ENCODE data around the gene MARVELD1. TPM values are rescaled to one million over a fixed set of nuclear protein-coding genes. Genes with fewer than 3 reads are reported as not detected.

MARVELD1 gene
- total and polyA plus RNA-seq, 5 donors: 10.6 to 27.8 (median 20.8) TPM

DNA sequence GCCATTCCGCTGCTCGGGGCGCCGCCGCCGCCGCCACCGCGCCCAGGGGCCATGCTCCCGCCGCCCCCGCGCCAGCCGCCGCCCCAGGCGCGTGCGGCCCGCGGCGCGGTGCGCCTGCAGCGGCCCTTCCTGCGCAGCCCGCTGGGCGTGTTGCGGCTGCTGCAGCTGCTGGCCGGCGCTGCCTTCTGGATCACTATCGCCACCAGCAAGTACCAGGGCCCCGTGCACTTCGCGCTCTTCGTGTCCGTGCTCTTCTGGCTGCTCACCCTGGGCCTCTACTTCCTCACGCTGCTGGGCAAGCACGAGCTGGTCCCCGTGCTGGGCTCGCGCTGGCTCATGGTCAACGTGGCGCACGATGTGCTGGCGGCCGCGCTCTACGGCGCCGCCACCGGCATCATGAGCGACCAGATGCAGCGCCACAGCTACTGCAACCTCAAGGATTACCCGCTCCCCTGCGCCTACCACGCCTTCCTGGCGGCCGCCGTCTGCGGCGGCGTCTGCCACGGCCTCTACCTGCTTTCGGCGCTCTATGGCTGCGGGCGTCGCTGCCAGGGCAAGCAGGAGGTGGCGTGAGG lies 383 bp downstream of the MARVELD1 start:
- intact Hi-C loops (cut with DNase I): no loop called here
- DNase-seq: peak; percentile 73 to 92 (median 90)
- H3K27me3 ChIP-seq (ENCODE audit: control insufficient read depth, insufficient read depth): no peaks in the 10 kb centered on the region
- no peaks in the 10 kb centered on the region for H3K9me3 ChIP-seq (ENCODE audit: control insufficient read depth, low read length)
- peak; percentile 67 to 68 for ATAC-seq
- under 1% methylated on average over 69 of the region's 69 CpGs for WGBS
- H3K4me3 ChIP-seq (ENCODE audit: low read length): peak overlapping the region; percentile 51
- peak overlapping the region; percentile 78 for H3K27ac ChIP-seq (ENCODE audit: low read length)
- peaks cover 11% of the 10 kb centered on the region for H3K4me1 ChIP-seq (ENCODE audit: control insufficient read depth, insufficient read depth, low read length)

DNA sequence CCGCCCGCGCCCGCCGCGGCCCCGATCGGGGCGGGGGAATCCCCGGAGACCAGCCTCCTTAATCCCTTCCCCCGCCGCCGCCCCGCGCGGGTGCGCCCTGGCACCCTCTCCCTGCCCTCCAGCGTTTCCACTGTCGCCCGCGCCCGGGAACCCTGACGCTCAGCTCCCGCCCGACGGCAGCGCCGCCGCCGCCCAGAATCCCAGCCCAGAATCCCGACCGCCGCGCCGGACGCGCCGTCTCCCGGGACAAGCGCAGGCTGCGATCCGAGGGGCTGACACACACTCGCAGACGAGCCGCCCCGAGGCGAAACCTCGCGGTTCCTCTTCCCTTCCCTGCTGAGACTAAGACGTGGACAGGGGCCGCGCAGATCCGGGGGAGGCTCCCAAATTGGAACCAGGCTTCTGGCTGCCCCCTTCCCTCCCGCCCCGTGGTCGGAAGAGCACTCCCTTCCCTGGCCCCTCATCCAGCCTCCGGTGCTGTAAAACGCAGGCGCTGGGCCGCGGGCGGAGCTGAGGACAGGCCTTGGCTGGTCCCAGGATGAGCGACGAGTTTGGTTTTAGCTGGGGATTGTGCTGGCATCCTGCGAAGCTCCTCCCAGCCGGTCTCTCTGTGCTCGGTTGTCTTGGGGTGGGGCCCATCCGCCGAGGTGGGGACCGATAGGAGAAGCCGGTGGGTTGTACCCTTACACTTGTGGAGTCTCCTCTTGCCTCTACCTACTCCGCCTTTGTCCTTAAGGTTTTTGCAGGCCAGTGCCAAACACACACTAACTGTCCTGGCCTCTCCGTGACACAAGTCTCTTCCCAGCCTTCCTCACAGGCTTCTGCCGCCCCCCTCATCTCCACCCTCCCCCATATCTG lies 1.1 kb downstream of the MARVELD1 start:
- Histone ChIP-seq H3K4me3 (ENCODE audit: low read length) (peak overlapping the region; percentile 51), H3K27ac (ENCODE audit: low read length) (peak overlapping the region; percentile 78), H3K9me3 (ENCODE audit: control insufficient read depth, low read length) (no peaks in the 10 kb centered on the region), H3K27me3 (ENCODE audit: control insufficient read depth, insufficient read depth) (no peaks in the 10 kb centered on the region), H3K4me1 (ENCODE audit: control insufficient read depth, insufficient read depth, low read length) (peaks cover 14% of the 10 kb centered on the region)
- ATAC-seq: peak; percentile 82 to 83
- intact Hi-C loops (cut with DNase I): no loop called here
- WGBS: 2% methylated on average over 74 of the region's 74 CpGs
- DNase-seq: peak; percentile 87 to 94 (median 93)

- intact Hi-C loops (cut with DNase I): no loop called here
- Histone ChIP-seq H3K9me3 (ENCODE audit: control insufficient read depth, low read length) (no peaks in the 10 kb centered on the region), H3K27ac (ENCODE audit: low read length) (peak overlapping the region; percentile 78), H3K4me1 (ENCODE audit: control insufficient read depth, insufficient read depth, low read length) (peaks cover 14% of the 10 kb centered on the region), H3K4me3 (ENCODE audit: low read length) (peak overlapping the region; percentile 51), H3K27me3 (ENCODE audit: control insufficient read depth, insufficient read depth) (no peaks in the 10 kb centered on the region)
- no peak for DNase-seq
- no peak for ATAC-seq
- 45% methylated on average over 8 of the region's 8 CpGs for WGBS
These were observed 1.8 kb downstream of the MARVELD1 start for GRCh38 chr10:97715259-97715874.

DNA sequence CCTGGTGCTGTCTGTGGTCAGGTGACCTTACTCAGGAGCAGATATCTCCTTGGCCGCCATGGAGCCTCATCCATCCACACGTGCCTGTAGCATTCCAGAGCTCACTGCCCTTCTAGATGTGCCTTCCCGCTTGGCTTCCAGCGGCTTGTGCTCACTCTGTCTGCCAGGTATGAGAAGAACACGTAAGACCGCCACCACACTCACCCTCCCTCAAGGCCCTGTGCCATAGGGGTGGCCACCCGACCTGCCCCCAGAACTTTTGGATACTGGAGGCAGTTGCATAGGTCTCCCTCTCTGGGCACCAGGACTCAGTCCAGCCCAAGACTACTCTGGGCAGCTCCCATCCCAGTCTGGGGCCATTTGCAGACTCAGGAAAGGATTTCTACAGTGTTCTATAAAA lies 4.1 kb downstream of the MARVELD1 start:
- Histone ChIP-seq H3K27me3 (ENCODE audit: control insufficient read depth, insufficient read depth) (no peaks in the 10 kb centered on the region), H3K27ac (ENCODE audit: low read length) (no peak overlapping the region), H3K4me1 (ENCODE audit: control insufficient read depth, insufficient read depth, low read length) (peaks cover 14% of the 10 kb centered on the region), H3K4me3 (ENCODE audit: low read length) (no peak overlapping the region), H3K9me3 (ENCODE audit: control insufficient read depth, low read length) (no peaks in the 10 kb centered on the region)
- DNase-seq (no peak), ATAC-seq (no peak)
- intact Hi-C loops (cut with DNase I): no loop called here
- WGBS: 88% methylated on average over 7 of the region's 7 CpGs

DNA sequence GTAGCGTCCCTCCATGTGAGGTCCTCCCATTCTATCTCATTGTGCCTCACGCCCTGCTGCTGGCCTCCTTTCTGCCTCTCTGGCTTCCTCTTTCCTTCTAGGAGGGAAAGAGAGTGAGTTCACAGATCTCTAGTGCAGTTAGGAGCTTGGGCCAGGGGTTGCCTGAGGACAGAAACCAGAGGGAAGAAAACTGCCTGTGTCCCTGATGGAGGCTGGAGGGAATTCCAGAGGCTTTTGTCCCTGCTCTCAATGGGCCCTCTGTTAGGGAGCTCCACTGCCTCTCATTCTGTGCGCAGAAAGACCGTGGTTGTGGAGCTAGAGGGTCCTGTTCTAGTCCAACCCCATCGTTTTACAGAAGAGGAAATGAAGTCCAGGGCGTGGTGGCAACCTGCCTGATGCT lies 4.6 kb downstream of the MARVELD1 start:
- H3K4me3 ChIP-seq (ENCODE audit: low read length): no peak overlapping the region
- ATAC-seq (no peak), DNase-seq (peak in 1 of 3 donors; percentile 65)
- peaks cover 11% of the 10 kb centered on the region for H3K4me1 ChIP-seq (ENCODE audit: control insufficient read depth, insufficient read depth, low read length)
- H3K27ac ChIP-seq (ENCODE audit: low read length): peak overlapping the region; percentile 2
- 47% methylated on average over 6 of the region's 6 CpGs for WGBS
- no peaks in the 10 kb centered on the region for H3K9me3 ChIP-seq (ENCODE audit: control insufficient read depth, low read length)
- intact Hi-C loops (cut with DNase I): no loop called here
- no peaks in the 10 kb centered on the region for H3K27me3 ChIP-seq (ENCODE audit: control insufficient read depth, insufficient read depth)

DNA sequence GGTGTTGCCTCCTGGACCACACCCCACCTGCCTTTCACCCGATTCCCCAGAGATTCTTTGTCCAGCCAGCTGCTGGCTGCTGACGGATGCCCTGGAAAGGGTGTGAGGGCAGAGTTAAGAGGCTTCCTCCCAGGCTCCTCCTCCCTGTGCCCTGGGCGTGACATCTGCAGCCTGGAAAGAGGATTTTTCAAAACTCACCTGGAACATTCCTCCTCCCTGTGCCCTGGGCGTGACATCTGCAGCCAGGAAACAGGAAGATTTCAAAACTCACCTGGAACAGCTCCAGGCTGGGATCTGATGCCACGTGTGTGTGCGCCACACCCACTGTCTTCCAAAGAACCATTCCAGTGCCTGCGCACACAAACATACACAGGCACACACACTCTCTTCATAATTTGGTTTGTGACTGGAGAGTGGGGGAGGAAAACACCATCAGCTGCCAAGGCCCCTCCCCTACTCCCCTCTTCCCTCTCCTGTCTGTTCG lies 5.2 kb downstream of the MARVELD1 start:
- ATAC-seq (peak; percentile 17 to 20), DNase-seq (peak in 2 of 3 donors; percentile 48 to 53)
- 34% methylated on average over 8 of the region's 8 CpGs for WGBS
- H3K27me3 ChIP-seq (ENCODE audit: control insufficient read depth, insufficient read depth): no peaks in the 10 kb centered on the region
- H3K4me3 ChIP-seq (ENCODE audit: low read length): no peak overlapping the region
- intact Hi-C loops (cut with DNase I): no loop called here
- no peaks in the 10 kb centered on the region for H3K9me3 ChIP-seq (ENCODE audit: control insufficient read depth, low read length)
- H3K4me1 ChIP-seq (ENCODE audit: control insufficient read depth, insufficient read depth, low read length): peaks cover 10% of the 10 kb centered on the region
- no peak overlapping the region for H3K27ac ChIP-seq (ENCODE audit: low read length)

GRCh38 chr10:97719602-97720001 lies 6.1 kb downstream of the MARVELD1 start:
- Histone ChIP-seq H3K27me3 (ENCODE audit: control insufficient read depth, insufficient read depth) (no peaks in the 10 kb centered on the region), H3K4me1 (ENCODE audit: control insufficient read depth, insufficient read depth, low read length) (peaks cover 10% of the 10 kb centered on the region), H3K27ac (ENCODE audit: low read length) (no peak overlapping the region), H3K9me3 (ENCODE audit: control insufficient read depth, low read length) (no peaks in the 10 kb centered on the region), H3K4me3 (ENCODE audit: low read length) (no peak overlapping the region)
- no peak for DNase-seq
- WGBS: 88% methylated on average over 2 of the region's 2 CpGs
- ATAC-seq: no peak
- intact Hi-C loops (cut with DNase I): no loop called here

GRCh38 chr10:97721871-97722780 lies 8.6 kb downstream of the MARVELD1 start:
- no peaks in the 10 kb centered on the region for H3K27me3 ChIP-seq (ENCODE audit: control insufficient read depth, insufficient read depth)
- intact Hi-C loops (cut with DNase I): no loop called here
- no peak overlapping the region for H3K27ac ChIP-seq (ENCODE audit: low read length)
- peak in 1 of 2 donors; percentile 12 for ATAC-seq
- H3K9me3 ChIP-seq (ENCODE audit: control insufficient read depth, low read length): no peaks in the 10 kb centered on the region
- no peak for DNase-seq
- H3K4me1 ChIP-seq (ENCODE audit: control insufficient read depth, insufficient read depth, low read length): peaks cover 10% of the 10 kb centered on the region
- WGBS: 82% methylated on average over 12 of the region's 12 CpGs
- H3K4me3 ChIP-seq (ENCODE audit: low read length): no peak overlapping the region

DNA sequence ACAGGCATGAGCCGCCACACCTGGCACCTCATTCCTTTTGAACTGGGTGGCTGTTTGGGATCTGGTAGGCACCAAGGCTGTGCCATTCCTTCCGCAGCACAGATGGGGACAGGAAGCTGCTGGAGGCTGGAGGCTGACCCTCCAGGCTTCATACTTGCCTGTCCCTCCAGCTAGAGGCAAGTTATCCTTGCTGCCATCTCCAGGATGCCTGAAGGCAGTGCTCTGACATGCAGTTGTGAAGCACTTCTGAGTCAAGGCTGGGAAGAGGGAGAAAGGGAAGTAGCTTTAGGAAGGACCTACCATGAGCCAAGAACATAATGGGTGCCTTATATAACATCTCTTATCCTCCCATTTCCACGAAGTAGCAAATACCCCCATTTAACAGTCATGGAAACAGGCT lies 9.5 kb downstream of the MARVELD1 start:
- intact Hi-C loops (cut with DNase I): no loop called here
- no peak overlapping the region for H3K27ac ChIP-seq (ENCODE audit: low read length)
- WGBS: 86% methylated on average over 3 of the region's 3 CpGs
- H3K27me3 ChIP-seq (ENCODE audit: control insufficient read depth, insufficient read depth): no peaks in the 10 kb centered on the region
- H3K9me3 ChIP-seq (ENCODE audit: control insufficient read depth, low read length): no peaks in the 10 kb centered on the region
- H3K4me3 ChIP-seq (ENCODE audit: low read length): no peak overlapping the region
- no peak for DNase-seq
- H3K4me1 ChIP-seq (ENCODE audit: control insufficient read depth, insufficient read depth, low read length): peaks cover 10% of the 10 kb centered on the region
- ATAC-seq: no peak

GRCh38 chr10:97724341-97724941 lies 10.9 kb downstream of the MARVELD1 start:
- ATAC-seq: no peak
- WGBS: 59% methylated on average over 5 of the region's 5 CpGs
- intact Hi-C loops (cut with DNase I): no loop called here

More at GRCh38 chr10:97724341-97724941, 10.9 kb downstream of the MARVELD1 start:
- peak in 1 of 3 donors; percentile 56 for DNase-seq
- Histone ChIP-seq H3K27me3 (ENCODE audit: control insufficient read depth, insufficient read depth) (no peaks in the 10 kb centered on the region), H3K27ac (ENCODE audit: low read length) (no peak overlapping the region), H3K4me3 (ENCODE audit: low read length) (no peak overlapping the region), H3K9me3 (ENCODE audit: control insufficient read depth, low read length) (no peaks in the 10 kb centered on the region), H3K4me1 (ENCODE audit: control insufficient read depth, insufficient read depth, low read length) (no peaks in the 10 kb centered on the region)

All from right cardiac atrium (tissue), 5 donors.